ENCODE results near the gene HLA-A. TPM values are rescaled to one million over a fixed set of nuclear protein-coding genes. Genes with fewer than 3 reads are reported as not detected.

HLA-A gene
- total RNA-seq, 3 donors from 2014 or later: 327 to 617 (median 473) TPM

DNA sequence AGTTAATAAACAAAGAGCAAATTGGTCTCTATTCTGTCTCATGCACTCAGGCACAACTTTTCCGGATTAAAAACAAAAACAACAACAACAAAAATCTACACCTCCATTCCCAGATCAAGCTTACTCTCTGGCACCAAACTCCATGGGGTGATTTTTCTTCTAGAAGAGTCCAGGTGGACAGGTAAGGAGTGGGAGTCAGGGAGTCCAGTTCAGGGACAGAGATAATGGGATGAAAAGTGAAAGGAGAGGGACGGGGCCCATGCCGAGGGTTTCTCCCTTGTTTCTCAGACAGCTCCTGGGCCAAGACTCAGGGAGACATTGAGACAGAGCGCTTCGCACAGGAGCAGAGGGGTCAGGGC is 437 bp upstream of the HLA-A start:
- Histone ChIP-seq H3K9me3 (no peaks in the 10 kb centered on the region), H3K27ac (peak overlapping the region; percentile 88 to 97), H3K4me1 (no peaks in the 10 kb centered on the region), H3K36me3 (no peaks in the 10 kb centered on the region), H3K4me3 (peak overlapping the region; percentile 52 to 89 (median 59)), H3K27me3 (no peaks in the 10 kb centered on the region)
- no peak for DNase-seq (ENCODE audit: low spot score in 2 of 2)
- TF ChIP-seq CTCF (IDR thresholded peaks at IDR 0.05) (no peak), POLR2AphosphoS5 (IDR thresholded peaks at IDR 0.05) (no peak), POLR2A (IDR thresholded peaks at IDR 0.05) (no peak)
- intact Hi-C loops (cut with DNase I; ENCODE audit: low total_unique reads): no loop called here

DNA sequence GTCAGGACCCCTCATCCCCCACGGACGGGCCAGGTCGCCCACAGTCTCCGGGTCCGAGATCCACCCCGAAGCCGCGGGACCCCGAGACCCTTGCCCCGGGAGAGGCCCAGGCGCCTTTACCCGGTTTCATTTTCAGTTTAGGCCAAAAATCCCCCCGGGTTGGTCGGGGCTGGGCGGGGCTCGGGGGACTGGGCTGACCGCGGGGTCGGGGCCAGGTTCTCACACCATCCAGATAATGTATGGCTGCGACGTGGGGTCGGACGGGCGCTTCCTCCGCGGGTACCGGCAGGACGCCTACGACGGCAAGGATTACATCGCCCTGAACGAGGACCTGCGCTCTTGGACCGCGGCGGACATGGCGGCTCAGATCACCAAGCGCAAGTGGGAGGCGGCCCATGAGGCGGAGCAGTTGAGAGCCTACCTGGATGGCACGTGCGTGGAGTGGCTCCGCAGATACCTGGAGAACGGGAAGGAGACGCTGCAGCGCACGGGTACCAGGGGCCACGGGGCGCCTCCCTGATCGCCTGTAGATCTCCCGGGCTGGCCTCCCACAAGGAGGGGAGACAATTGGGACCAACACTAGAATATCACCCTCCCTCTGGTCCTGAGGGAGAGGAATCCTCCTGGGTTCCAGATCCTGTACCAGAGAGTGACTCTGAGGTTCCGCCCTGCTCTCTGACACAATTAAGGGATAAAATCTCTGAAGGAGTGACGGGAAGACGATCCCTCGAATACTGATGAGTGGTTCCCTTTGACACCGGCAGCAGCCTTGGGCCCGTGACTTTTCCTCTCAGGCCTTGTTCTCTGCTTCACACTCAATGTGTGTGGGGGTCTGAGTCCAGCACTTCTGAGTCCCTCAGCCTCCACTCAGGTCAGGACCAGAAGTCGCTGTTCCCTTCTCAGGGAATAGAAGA is 978 bp downstream of the HLA-A start:
- Histone ChIP-seq H3K4me1 (no peaks in the 10 kb centered on the region), H3K4me3 (peak overlapping the region; percentile 52 to 89 (median 59)), H3K27ac (peak overlapping the region; percentile 88 to 97), H3K9me3 (no peaks in the 10 kb centered on the region), H3K27me3 (no peaks in the 10 kb centered on the region), H3K36me3 (no peaks in the 10 kb centered on the region)
- intact Hi-C loops (cut with DNase I; ENCODE audit: low total_unique reads): no loop called here
- no peak for DNase-seq (ENCODE audit: low spot score in 2 of 2)
- TF ChIP-seq POLR2AphosphoS5 (IDR thresholded peaks at IDR 0.05) (no peak), CTCF (IDR thresholded peaks at IDR 0.05) (no peak), POLR2A (IDR thresholded peaks at IDR 0.05) (no peak)

GRCh38 chr6:29945281-29945820 is 3.0 kb downstream of the HLA-A start:
- intact Hi-C loops (cut with DNase I; ENCODE audit: low total_unique reads): no loop called here
- Histone ChIP-seq H3K36me3 (no peaks in the 10 kb centered on the region), H3K4me3 (no peak overlapping the region), H3K27me3 (no peaks in the 10 kb centered on the region), H3K9me3 (no peaks in the 10 kb centered on the region), H3K27ac (no peak overlapping the region), H3K4me1 (no peaks in the 10 kb centered on the region)
- DNase-seq (ENCODE audit: low spot score in 2 of 2): no peak
- TF ChIP-seq CTCF (IDR thresholded peaks at IDR 0.05) (no peak), POLR2A (IDR thresholded peaks at IDR 0.05) (no peak), POLR2AphosphoS5 (IDR thresholded peaks at IDR 0.05) (no peak)

DNA sequence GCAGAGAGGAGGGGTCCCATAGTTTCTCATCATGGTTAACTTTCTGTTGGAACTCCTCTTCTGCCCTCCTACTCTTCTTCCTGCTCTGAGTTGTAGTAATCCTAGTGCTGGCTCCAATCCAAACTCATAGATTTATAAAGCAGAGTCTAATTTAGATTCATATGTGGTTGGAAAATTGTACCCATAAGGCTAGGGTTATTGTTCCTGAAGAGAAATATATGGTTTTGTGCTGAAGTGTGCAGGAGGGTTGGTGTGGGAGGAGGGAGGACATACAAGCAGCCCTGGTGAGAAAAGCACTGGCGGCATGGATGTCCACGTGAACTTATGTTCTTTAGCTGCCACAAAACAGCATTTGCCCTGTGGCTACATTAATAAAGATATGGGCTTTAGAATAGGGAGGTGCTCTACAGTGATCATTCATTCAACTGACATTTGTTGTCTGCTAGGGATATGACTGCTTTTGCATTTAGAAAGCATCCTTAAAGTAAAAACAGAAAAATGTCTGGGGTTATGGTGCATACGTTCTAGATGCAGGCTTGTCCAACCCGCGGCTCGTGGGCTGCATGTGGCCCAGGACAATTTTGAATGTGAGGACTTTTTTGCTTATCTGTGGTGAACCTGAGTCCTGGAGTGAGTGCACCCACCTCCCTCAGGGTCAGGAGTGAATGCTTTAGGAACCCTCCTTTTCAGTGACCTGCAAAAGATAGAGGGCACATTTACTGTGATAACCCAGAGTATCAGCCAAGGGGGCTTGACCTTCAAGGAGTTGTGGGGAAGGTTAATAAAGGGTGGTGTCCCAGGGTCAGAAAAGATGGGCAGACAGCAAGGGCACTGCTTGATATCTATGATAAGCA is 4.1 kb downstream of the HLA-A start:
- Histone ChIP-seq H3K27ac (no peak overlapping the region), H3K9me3 (no peaks in the 10 kb centered on the region), H3K4me1 (no peaks in the 10 kb centered on the region), H3K27me3 (no peaks in the 10 kb centered on the region), H3K36me3 (no peaks in the 10 kb centered on the region), H3K4me3 (no peak overlapping the region)
- intact Hi-C loops (cut with DNase I; ENCODE audit: low total_unique reads): no loop called here
- TF ChIP-seq POLR2A (IDR thresholded peaks at IDR 0.05): no peak
- TF ChIP-seq POLR2AphosphoS5 (IDR thresholded peaks at IDR 0.05): no peak
- TF ChIP-seq CTCF (IDR thresholded peaks at IDR 0.05): no peak
- no peak for DNase-seq (ENCODE audit: low spot score in 2 of 2)
